Measurements from ENCODE around the gene GFPT2. TPM values are rescaled to one million over a fixed set of nuclear protein-coding genes. Genes with fewer than 3 reads are reported as not detected.

GFPT2 gene
- total and polyA plus RNA-seq, 9 of the 15 experiments (the other 6 are each of a cell fraction or from before 2014, with no cell fraction given) = 0.07 to 0.14 (median 0.08) TPM; not detected in 6

DNA sequence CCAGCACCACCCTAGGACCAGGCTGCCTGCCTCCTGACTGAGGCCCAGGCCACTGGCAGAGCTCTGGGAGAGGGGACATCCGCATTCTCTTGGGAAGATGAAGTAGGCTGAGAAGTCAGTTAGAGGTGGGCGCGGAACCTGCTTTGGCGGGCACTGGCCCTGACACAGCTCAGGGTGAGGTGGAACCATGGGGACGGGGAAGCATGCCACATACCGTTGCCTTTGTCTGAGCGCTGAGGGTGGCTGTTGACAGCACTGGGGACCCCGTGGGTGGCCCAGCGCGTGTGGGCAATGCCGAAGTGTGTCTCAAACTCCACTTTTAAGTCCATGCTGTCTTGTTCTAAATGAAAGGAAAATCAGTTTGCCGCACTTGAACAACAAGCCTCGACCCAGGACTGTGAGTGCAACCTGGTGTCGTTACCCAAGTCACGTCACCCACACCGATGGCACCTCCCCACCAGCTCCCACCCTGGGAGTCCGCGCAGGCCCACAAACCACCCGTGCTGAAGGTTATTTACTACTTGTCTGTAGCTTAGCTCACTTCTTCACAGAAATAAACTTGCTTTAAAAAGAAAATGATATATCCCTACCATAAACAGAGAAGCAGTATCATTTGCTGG, 17.4 kb downstream of the GFPT2 start:
- Histone ChIP-seq H3K27me3 (ENCODE audit: control insufficient read depth in 2 of 2, insufficient read depth in 2 of 2, low read length in 2 of 2) (peaks cover 45 to 75% of the 10 kb centered on the region in 2 experiments), H3K36me3 (ENCODE audit: control insufficient read depth, insufficient read depth, low read length) (no peaks in the 10 kb centered on the region), H3K79me2 (ENCODE audit: control insufficient read depth, insufficient read depth, low read length) (no peaks in the 10 kb centered on the region), H2AFZ (ENCODE audit: low read depth, low read length) (no peak overlapping the region), H4K20me1 (replicated peaks; ENCODE audit: control insufficient read depth, insufficient read depth, low read length) (peaks cover 5% of the 10 kb centered on the region; the same call in 1 of the 2 replicates), H3K9me1 (ENCODE audit: control insufficient read depth, insufficient read depth, low read length) (peaks cover 2% of the 10 kb centered on the region), H3K9ac (ENCODE audit: insufficient read depth in 1 of 2, low read depth in 2 of 2, low read length in 2 of 2) (no peak overlapping the region), H3K4me3 (no peak overlapping the region), H3K9me3 (replicated peaks; ENCODE audit: control insufficient read depth, insufficient read depth, low read depth, low read length) (no peaks in the 10 kb centered on the region), H3K27ac (ENCODE audit: extremely low read depth, low read depth, low read length) (no peak overlapping the region), H3K4me1 (replicated peaks in 1 of 2; ENCODE audit: control insufficient read depth in 2 of 2, insufficient read depth in 2 of 2, low read length in 2 of 2) (peaks cover 5 to 10% of the 10 kb centered on the region in 2 experiments; a peak in 4 of 5 replicates), H3K4me2 (ENCODE audit: insufficient read depth, low read length) (no peak overlapping the region)
- WGBS (ENCODE audit: insufficient coverage, low coverage, missing lambda C conversion rate) = 6% methylated on average over 18 of the region's 19 CpGs
- ATAC-seq = no peak
- in situ Hi-C loops (cut with MboI) = no loop called here
- FAIRE-seq = no peak
- intact Hi-C loops (cut with micrococcal nuclease) = no loop called here
- CTCF ChIA-PET (ENCODE audit: low intra/inter-chr PET ratio) = no interaction called here
- BruUV-seq (replicated peaks) = no TSS peak
- no peak for DNase-seq (ENCODE audit: extremely low read depth in 1 of 4, low spot score in 3 of 4)
- POLR2A ChIA-PET = interaction anchor here (0.6 to 1.1 kb wide), 3 partner anchors 12 to 29 kb away, joined by 3 to 4 read pairs (median 3); no protein-coding TSS in a partner anchor
- TF ChIP-seq POLR2AphosphoS2 (IDR thresholded peaks at IDR 0.05; ENCODE audit: low read length) (no peak), ZC3H11A (IDR thresholded peaks at IDR 0.05; ENCODE audit: low read depth, low read length) (no peak), HDAC2 (IDR thresholded peaks at IDR 0.05) (no peak), PHB2 (IDR thresholded peaks at IDR 0.05; ENCODE audit: low read depth) (no peak), CTBP1 (IDR thresholded peaks at IDR 0.05; ENCODE audit: borderline replicate concordance) (no peak), ZNF121 (CRISPR knock-in tag; conservative IDR thresholded peaks at IDR 0.05) (no peak), ADNP (tag; IDR thresholded peaks at IDR 0.05) (no peak)
- TF ChIP-seq, protein P1, sequence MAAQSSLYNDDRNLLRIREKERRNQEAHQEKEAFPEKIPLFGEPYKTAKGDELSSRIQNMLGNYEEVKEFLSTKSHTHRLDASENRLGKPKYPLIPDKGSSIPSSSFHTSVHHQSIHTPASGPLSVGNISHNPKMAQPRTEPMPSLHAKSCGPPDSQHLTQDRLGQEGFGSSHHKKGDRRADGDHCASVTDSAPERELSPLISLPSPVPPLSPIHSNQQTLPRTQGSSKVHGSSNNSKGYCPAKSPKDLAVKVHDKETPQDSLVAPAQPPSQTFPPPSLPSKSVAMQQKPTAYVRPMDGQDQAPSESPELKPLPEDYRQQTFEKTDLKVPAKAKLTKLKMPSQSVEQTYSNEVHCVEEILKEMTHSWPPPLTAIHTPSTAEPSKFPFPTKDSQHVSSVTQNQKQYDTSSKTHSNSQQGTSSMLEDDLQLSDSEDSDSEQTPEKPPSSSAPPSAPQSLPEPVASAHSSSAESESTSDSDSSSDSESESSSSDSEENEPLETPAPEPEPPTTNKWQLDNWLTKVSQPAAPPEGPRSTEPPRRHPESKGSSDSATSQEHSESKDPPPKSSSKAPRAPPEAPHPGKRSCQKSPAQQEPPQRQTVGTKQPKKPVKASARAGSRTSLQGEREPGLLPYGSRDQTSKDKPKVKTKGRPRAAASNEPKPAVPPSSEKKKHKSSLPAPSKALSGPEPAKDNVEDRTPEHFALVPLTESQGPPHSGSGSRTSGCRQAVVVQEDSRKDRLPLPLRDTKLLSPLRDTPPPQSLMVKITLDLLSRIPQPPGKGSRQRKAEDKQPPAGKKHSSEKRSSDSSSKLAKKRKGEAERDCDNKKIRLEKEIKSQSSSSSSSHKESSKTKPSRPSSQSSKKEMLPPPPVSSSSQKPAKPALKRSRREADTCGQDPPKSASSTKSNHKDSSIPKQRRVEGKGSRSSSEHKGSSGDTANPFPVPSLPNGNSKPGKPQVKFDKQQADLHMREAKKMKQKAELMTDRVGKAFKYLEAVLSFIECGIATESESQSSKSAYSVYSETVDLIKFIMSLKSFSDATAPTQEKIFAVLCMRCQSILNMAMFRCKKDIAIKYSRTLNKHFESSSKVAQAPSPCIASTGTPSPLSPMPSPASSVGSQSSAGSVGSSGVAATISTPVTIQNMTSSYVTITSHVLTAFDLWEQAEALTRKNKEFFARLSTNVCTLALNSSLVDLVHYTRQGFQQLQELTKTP (IDR thresholded peaks at IDR 0.05; ENCODE audit: low read depth in 1 of 2, partially characterized antibody in 2 of 2) = no peak
- TF ChIP-seq, protein P2, sequence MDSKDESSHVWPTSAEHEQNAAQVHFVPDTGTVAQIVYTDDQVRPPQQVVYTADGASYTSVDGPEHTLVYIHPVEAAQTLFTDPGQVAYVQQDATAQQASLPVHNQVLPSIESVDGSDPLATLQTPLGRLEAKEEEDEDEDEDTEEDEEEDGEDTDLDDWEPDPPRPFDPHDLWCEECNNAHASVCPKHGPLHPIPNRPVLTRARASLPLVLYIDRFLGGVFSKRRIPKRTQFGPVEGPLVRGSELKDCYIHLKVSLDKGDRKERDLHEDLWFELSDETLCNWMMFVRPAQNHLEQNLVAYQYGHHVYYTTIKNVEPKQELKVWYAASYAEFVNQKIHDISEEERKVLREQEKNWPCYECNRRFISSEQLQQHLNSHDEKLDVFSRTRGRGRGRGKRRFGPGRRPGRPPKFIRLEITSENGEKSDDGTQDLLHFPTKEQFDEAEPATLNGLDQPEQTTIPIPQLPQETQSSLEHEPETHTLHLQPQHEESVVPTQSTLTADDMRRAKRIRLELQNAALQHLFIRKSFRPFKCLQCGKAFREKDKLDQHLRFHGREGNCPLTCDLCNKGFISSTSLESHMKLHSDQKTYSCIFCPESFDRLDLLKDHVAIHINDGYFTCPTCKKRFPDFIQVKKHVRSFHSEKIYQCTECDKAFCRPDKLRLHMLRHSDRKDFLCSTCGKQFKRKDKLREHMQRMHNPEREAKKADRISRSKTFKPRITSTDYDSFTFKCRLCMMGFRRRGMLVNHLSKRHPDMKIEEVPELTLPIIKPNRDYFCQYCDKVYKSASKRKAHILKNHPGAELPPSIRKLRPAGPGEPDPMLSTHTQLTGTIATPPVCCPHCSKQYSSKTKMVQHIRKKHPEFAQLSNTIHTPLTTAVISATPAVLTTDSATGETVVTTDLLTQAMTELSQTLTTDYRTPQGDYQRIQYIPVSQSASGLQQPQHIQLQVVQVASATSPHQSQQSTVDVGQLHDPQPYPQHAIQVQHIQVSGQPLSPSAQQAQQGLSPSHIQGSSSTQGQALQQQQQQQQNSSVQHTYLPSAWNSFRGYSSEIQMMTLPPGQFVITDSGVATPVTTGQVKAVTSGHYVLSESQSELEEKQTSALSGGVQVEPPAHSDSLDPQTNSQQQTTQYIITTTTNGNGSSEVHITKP (IDR thresholded peaks at IDR 0.05; ENCODE audit: partially characterized antibody) = no peak
- TF ChIP-seq, protein P3, sequence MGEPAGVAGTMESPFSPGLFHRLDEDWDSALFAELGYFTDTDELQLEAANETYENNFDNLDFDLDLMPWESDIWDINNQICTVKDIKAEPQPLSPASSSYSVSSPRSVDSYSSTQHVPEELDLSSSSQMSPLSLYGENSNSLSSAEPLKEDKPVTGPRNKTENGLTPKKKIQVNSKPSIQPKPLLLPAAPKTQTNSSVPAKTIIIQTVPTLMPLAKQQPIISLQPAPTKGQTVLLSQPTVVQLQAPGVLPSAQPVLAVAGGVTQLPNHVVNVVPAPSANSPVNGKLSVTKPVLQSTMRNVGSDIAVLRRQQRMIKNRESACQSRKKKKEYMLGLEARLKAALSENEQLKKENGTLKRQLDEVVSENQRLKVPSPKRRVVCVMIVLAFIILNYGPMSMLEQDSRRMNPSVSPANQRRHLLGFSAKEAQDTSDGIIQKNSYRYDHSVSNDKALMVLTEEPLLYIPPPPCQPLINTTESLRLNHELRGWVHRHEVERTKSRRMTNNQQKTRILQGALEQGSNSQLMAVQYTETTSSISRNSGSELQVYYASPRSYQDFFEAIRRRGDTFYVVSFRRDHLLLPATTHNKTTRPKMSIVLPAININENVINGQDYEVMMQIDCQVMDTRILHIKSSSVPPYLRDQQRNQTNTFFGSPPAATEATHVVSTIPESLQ (CRISPR knock-in tag; IDR thresholded peaks at IDR 0.05) = no peak
- TF ChIP-seq, protein P4, sequence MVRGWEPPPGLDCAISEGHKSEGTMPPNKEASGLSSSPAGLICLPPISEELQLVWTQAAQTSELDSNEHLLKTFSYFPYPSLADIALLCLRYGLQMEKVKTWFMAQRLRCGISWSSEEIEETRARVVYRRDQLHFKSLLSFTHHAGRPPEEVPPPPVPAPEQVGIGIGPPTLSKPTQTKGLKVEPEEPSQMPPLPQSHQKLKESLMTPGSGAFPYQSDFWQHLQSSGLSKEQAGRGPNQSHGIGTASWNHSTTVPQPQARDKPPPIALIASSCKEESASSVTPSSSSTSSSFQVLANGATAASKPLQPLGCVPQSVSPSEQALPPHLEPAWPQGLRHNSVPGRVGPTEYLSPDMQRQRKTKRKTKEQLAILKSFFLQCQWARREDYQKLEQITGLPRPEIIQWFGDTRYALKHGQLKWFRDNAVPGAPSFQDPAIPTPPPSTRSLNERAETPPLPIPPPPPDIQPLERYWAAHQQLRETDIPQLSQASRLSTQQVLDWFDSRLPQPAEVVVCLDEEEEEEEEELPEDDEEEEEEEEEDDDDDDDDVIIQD (CRISPR knock-in tag; IDR thresholded peaks at IDR 0.05) = no peak

Data from K562 (cell line).